Limb (tissue), 2 donors: ENCODE data around the gene G2E3.
A peak's percentile ranks its signal among the peaks of the same experiment; 100 is the strongest.

Experiments used
- DNase-seq, 2 donors: peaks; one replicate each; pipeline ENCODE4 v3.0.0-alpha.2; 2016; ENCODE audit errors: extremely low spot score in 2 of 2

The G2E3 gene

GRCh38 chr14:30648471-30648870 is 89.5 kb downstream of the G2E3 start:
- DNase-seq: no peak

- DNase-seq: no peak
Observed at GRCh38 chr14:30651937-30652336, 93.0 kb downstream of the G2E3 start.

GRCh38 chr14:30655124-30655523 is 96.2 kb downstream of the G2E3 start:
- DNase-seq: no peak

GRCh38 chr14:30655658-30656057 is 96.7 kb downstream of the G2E3 start:
- DNase-seq: no peak

GRCh38 chr14:30656190-30656632 is 97.3 kb downstream of the G2E3 start:
- DNase-seq: peak; percentile 30 to 33

- DNase-seq: no peak
Observed at GRCh38 chr14:30657050-30657449, 98.1 kb downstream of the G2E3 start.

- DNase-seq: peak in 1 of 2 donors; percentile 13
Observed at GRCh38 chr14:30657606-30658163, 98.7 kb downstream of the G2E3 start.

- DNase-seq: no peak
Observed at GRCh38 chr14:30658645-30659044, 99.7 kb downstream of the G2E3 start.

GRCh38 chr14:30669594-30669993 is 110.6 kb downstream of the G2E3 start:
- no peak for DNase-seq
